Measurements from ENCODE around the gene HRH2. TPM values are rescaled to one million over a fixed set of nuclear protein-coding genes. Genes with fewer than 3 reads are reported as not detected.

Gene HRH2
- total RNA-seq, 1 experiment from 2014 or later: 9.3 TPM

GRCh38 chr5:175731756-175732465 lies 74.0 kb downstream of the HRH2 start:
- H3K27ac Mint-ChIP-seq: no peak overlapping the region
- H3K36me3 Mint-ChIP-seq: peaks cover 11% of the 10 kb centered on the region
- TF ChIP-seq STAT6 (CRISPR knock-in tag; conservative IDR thresholded peaks at IDR 0.05; ENCODE audit: low read depth) (no peak), USF2 (CRISPR knock-in tag; IDR thresholded peaks at IDR 0.05) (no peak), CBFB (CRISPR knock-in tag; IDR thresholded peaks at IDR 0.05; ENCODE audit: low read depth) (no peak), HMGA2 (CRISPR knock-in tag; IDR thresholded peaks at IDR 0.05) (no peak), TEAD1 (CRISPR knock-in tag; IDR thresholded peaks at IDR 0.05) (no peak), OVOL2 (CRISPR knock-in tag; IDR thresholded peaks at IDR 0.05; ENCODE audit: borderline replicate concordance) (no peak), ELF4 (CRISPR knock-in tag; IDR thresholded peaks at IDR 0.05; ENCODE audit: low read depth) (no peak), ZNF396 (CRISPR knock-in tag; IDR thresholded peaks at IDR 0.05; ENCODE audit: borderline replicate concordance) (no peak), ZNF219 (CRISPR knock-in tag; IDR thresholded peaks at IDR 0.05; ENCODE audit: borderline replicate concordance) (no peak), ZBTB21 (CRISPR knock-in tag; IDR thresholded peaks at IDR 0.05; ENCODE audit: borderline replicate concordance) (no peak), USF1 (CRISPR knock-in tag; IDR thresholded peaks at IDR 0.05) (no peak), ZNF232 (CRISPR knock-in tag; IDR thresholded peaks at IDR 0.05) (no peak), FOXK1 (CRISPR knock-in tag; IDR thresholded peaks at IDR 0.05) (no peak), ESRRA (CRISPR knock-in tag; IDR thresholded peaks at IDR 0.05; ENCODE audit: borderline replicate concordance) (no peak), NFATC4 (CRISPR knock-in tag; IDR thresholded peaks at IDR 0.05) (no peak), TCF7 (CRISPR knock-in tag; IDR thresholded peaks at IDR 0.05; ENCODE audit: low read depth) (no peak), MLX (CRISPR knock-in tag; IDR thresholded peaks at IDR 0.05) (no peak), NFYB (CRISPR knock-in tag; conservative IDR thresholded peaks at IDR 0.05; ENCODE audit: low read depth) (no peak), ZNF512 (CRISPR knock-in tag; IDR thresholded peaks at IDR 0.05; ENCODE audit: borderline replicate concordance) (no peak), RELA (CRISPR knock-in tag; IDR thresholded peaks at IDR 0.05; ENCODE audit: borderline replicate concordance) (no peak)
- CTCF ChIA-PET: interaction anchor here (0.8 to 8.3 kb wide), 5 partner anchors 9 to 198 kb away, joined by 3 to 302 read pairs (median 115); no protein-coding TSS in a partner anchor
- ATAC-seq (no peak), DNase-seq (ENCODE audit: low spot score) (no peak)
- H3K9me3 Mint-ChIP-seq: peaks cover 17% of the 10 kb centered on the region
- peaks cover 27% of the 10 kb centered on the region for H3K4me1 Mint-ChIP-seq
- no peak overlapping the region for H3K4me3 Mint-ChIP-seq
- POLR2A ChIA-PET: no interaction called here
- H3K27me3 Mint-ChIP-seq (ENCODE audit: low read depth): peaks cover 5% of the 10 kb centered on the region

Measured in WTC11 (cell line).